SK-N-SH treated with all-trans-retinoic acid at 6 μM for 48 hours (cell line): ENCODE measurements around the gene PFKP.

Source experiments
- ARNTL ChIP-seq: fragments of 450-650 bp; formaldehyde crosslinking; IDR thresholded peaks from 2 replicates; pipeline ENCODE4 v1.5.0; 2020; ENCODE audit warnings: low read depth, mild to moderate bottlenecking, moderate library complexity, borderline replicate concordance
- CSDC2 ChIP-seq: fragments of 250-450 bp; sonication (Bioruptor Pico); IDR thresholded peaks from 2 replicates; pipeline ENCODE4 v1.5.0; 2020; ENCODE audit warnings: mild to moderate bottlenecking, moderate library complexity
- ESRRG ChIP-seq: fragments of 250-450 bp; sonication (Bioruptor Pico); IDR thresholded peaks from 2 replicates; pipeline ENCODE4 v1.6.1; 2021; ENCODE audit warnings: mild to moderate bottlenecking
- ISL1 ChIP-seq: fragments of 250-450 bp; sonication (Bioruptor Pico); IDR thresholded peaks from 2 replicates; pipeline ENCODE4 v2.1.2; 2022; ENCODE audit warnings: mild to moderate bottlenecking, moderate library complexity
- POU6F1 ChIP-seq: fragments of 250-450 bp; sonication (Bioruptor Pico); IDR thresholded peaks from 2 replicates; pipeline ENCODE4 v1.8.0; 2021; ENCODE audit warnings: low read depth, mild to moderate bottlenecking, moderate library complexity, borderline replicate concordance
- TOX ChIP-seq: fragments of 250-450 bp; sonication (Bioruptor Pico); IDR thresholded peaks from 2 replicates; pipeline ENCODE4 v1.8.0; 2021; ENCODE audit warnings: mild to moderate bottlenecking, moderate library complexity, borderline replicate concordance
- ZFP3 ChIP-seq: fragments of 250-450 bp; sonication (Bioruptor Pico); IDR thresholded peaks from 2 replicates; pipeline ENCODE4 v1.5.0; 2020; ENCODE audit warnings: mild to moderate bottlenecking, moderate library complexity
- ZFP30 ChIP-seq: fragments of 450-650 bp; formaldehyde crosslinking; IDR thresholded peaks from 2 replicates; pipeline ENCODE4 v1.5.0; 2022; ENCODE audit warnings: mild to moderate bottlenecking, moderate library complexity
- ZNF8 ChIP-seq: fragments of 450-650 bp; formaldehyde crosslinking; IDR thresholded peaks from 2 replicates; pipeline ENCODE4 v1.5.0; 2020; ENCODE audit warnings: mild to moderate bottlenecking, moderate library complexity
- TF ChIP-seq, protein P1 (sequence below): fragments of 250-450 bp; sonication (Bioruptor Pico); IDR thresholded peaks from 2 replicates; pipeline ENCODE4 v1.5.1; 2020; ENCODE audit warnings: low read depth, mild to moderate bottlenecking, moderate library complexity

DNA sequence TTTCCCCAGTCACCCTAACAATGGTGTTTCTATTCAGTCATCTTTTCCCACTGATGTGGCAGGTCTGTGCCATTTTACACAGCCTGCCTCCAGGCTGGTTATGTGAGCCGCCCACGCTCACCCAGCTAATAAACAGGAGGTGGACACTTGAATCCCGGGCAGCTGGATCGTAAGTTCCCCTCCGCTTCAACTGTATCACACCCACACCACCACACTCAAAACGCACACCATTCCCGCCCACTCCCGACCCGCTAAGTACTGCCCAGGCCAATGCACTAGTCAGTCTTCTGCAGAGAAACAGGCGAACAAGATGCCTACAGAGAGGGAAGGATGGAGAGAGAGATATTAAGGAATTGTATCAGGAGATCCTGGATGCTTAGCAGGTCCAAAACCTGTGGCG, 38.9 kb upstream of the PFKP start:
- TF ChIP-seq ZFP3 (CRISPR knock-in tag) (no peak), POU6F1 (CRISPR knock-in tag) (no peak), ARNTL (CRISPR knock-in tag) (no peak), ESRRG (no peak), ZNF8 (CRISPR knock-in tag) (no peak), CSDC2 (CRISPR knock-in tag) (no peak), TOX (no peak), ZFP30 (CRISPR knock-in tag) (no peak), ISL1 (no peak)
- TF ChIP-seq, protein P1, sequence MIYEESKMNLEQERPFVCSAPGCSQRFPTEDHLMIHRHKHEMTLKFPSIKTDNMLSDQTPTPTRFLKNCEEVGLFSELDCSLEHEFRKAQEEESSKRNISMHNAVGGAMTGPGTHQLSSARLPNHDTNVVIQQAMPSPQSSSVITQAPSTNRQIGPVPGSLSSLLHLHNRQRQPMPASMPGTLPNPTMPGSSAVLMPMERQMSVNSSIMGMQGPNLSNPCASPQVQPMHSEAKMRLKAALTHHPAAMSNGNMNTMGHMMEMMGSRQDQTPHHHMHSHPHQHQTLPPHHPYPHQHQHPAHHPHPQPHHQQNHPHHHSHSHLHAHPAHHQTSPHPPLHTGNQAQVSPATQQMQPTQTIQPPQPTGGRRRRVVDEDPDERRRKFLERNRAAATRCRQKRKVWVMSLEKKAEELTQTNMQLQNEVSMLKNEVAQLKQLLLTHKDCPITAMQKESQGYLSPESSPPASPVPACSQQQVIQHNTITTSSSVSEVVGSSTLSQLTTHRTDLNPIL (CRISPR knock-in tag): no peak
